A549 (cell line): ENCODE measurements around the gene PUS1. TPM values are rescaled to one million over a fixed set of nuclear protein-coding genes. Genes with fewer than 3 reads are reported as not detected.

ENCODE experiments used
- ATAC-seq, 2 experiments: fragments of 200-7000 bp in 1 of 2; fragments of >200 bp in 1 of 2; cut with Nextera tagmentation in 1 of 2; cut with Tn5 transposase in 1 of 2; 3 replicates each; pipeline versions ENCODE4 v1.8.0 to v1.9.1; 2018 to 2020; ENCODE audit warnings: mild to moderate bottlenecking in 1 of 2, moderate library complexity in 1 of 2
- CTCF ChIA-PET: fragments of 300-600 bp; sonication (Branson Sonifier 250); formaldehyde crosslinking; extraction: SDS; loops from one replicate; lab custom pipeline; 2021; ENCODE audit warnings: antibody characterized with exemption, inconsistent platforms; lab: Yijun Ruan, JAX
- POLR2A ChIA-PET: fragments of 350-600 bp; formaldehyde crosslinking; extraction: SDS; loops from one replicate; lab custom pipeline; 2021; ENCODE audit warnings: antibody characterized with exemption, inconsistent platforms; lab: Yijun Ruan, JAX
- DNase-seq, 2 experiments: peaks; one replicate each; pipeline versions ENCODE4 v3.0.0 to v3.0.0-alpha.2; 2011 to 2016; ENCODE audit warnings: low read depth in 1 of 2, low spot score in 1 of 2
- FAIRE-seq: peaks from 2 replicates; lab custom pipeline; 2011; peaks lifted over from hg19 to GRCh38; lab: Jason Lieb, UNC
- H3K27ac ChIP-seq, 2 experiments: fragments of >200 bp; sonication (Bioruptor Twin); formaldehyde crosslinking; 3 replicates each; pipeline ENCODE4 v1.5.1; 2016 to 2017
- H3K4me1 ChIP-seq: fragments of >200 bp; sonication (Bioruptor Twin); formaldehyde crosslinking; 3 replicates; pipeline ENCODE4 v1.6.1; 2016
- H3K4me2 ChIP-seq: fragments of >200 bp; sonication (Bioruptor Twin); formaldehyde crosslinking; 3 replicates; pipeline ENCODE4 v1.6.1; 2016
- H3K4me3 ChIP-seq: fragments of >200 bp; sonication (Bioruptor Twin); formaldehyde crosslinking; 3 replicates; pipeline ENCODE4 v1.5.1; 2016
- H3K9me3 ChIP-seq: fragments of >200 bp; sonication (Bioruptor Twin); formaldehyde crosslinking; 3 replicates; pipeline ENCODE4 v1.6.1; 2016
- BHLHE40 ChIP-seq: IDR thresholded peaks from 2 replicates; pipeline ENCODE4 v1.6.1; 2012; ENCODE audit warnings: low read depth, low read length, inconsistent platforms
- CBX2 ChIP-seq: fragments of 200-600 bp; sonication (generic); IDR thresholded peaks from 2 replicates; pipeline ENCODE4 v1.6.1; 2016; ENCODE audit warnings: low read depth, mild to moderate bottlenecking, borderline replicate concordance
- CEBPB ChIP-seq, 2 experiments: fragments of >200 bp in 1 of 2; sonication (Bioruptor Twin) in 1 of 2; formaldehyde crosslinking in 1 of 2; IDR thresholded peaks; 2 replicates each; pipeline ENCODE4 v1.6.1; 2012 to 2016
- EHF ChIP-seq: fragments of 250-450 bp; sonication (Bioruptor Pico); IDR thresholded peaks from 2 replicates; pipeline ENCODE4 v1.5.0; 2020; ENCODE audit warnings: mild to moderate bottlenecking
- FOSB ChIP-seq: fragments of 250-450 bp; sonication (Bioruptor Pico); IDR thresholded peaks from 2 replicates; pipeline ENCODE4 v1.5.0; 2020; ENCODE audit warnings: mild to moderate bottlenecking, moderate library complexity
- FOSL2 ChIP-seq, 2 experiments: fragments of 450-650 bp in 1 of 2; fragments of >200 bp in 1 of 2; sonication (Bioruptor Twin) in 1 of 2; formaldehyde crosslinking; IDR thresholded peaks; 2 replicates each; pipeline versions ENCODE4 v1.5.0 to v1.6.1; 2016 to 2020; ENCODE audit warnings: mild to moderate bottlenecking in 1 of 2, moderate library complexity in 1 of 2
- FOXS1 ChIP-seq: fragments of 250-450 bp; sonication (Bioruptor Pico); IDR thresholded peaks from 2 replicates; pipeline ENCODE4 v1.5.0; 2020; ENCODE audit warnings: mild to moderate bottlenecking, moderate library complexity
- HEYL ChIP-seq: fragments of 250-450 bp; sonication (Bioruptor Pico); IDR thresholded peaks from 2 replicates; pipeline ENCODE4 v1.8.0; 2021; ENCODE audit warnings: mild to moderate bottlenecking, moderate library complexity
- KDM5A ChIP-seq: fragments of 200-600 bp; sonication (generic); IDR thresholded peaks from 2 replicates; pipeline ENCODE4 v1.6.1; 2016; ENCODE audit warnings: antibody characterized with exemption, mild to moderate bottlenecking
- MAFK ChIP-seq: fragments of 450-650 bp; IDR thresholded peaks from 2 replicates; pipeline ENCODE4 v1.6.1; 2014; ENCODE audit not compliant: partially characterized antibody
- MAZ ChIP-seq: fragments of 150-350 bp; IDR thresholded peaks from 2 replicates; pipeline ENCODE4 v1.6.1; 2014; ENCODE audit warnings: antibody characterized with exemption, low read depth, low read length, borderline replicate concordance
- MYC ChIP-seq: IDR thresholded peaks from 2 replicates; pipeline ENCODE4 v1.6.1; 2012; ENCODE audit warnings: mild to moderate bottlenecking, inconsistent platforms, low read length, improper control_type of control experiment, borderline replicate concordance
- NFE2L2 ChIP-seq: fragments of 150-350 bp; conservative IDR thresholded peaks from 2 replicates; pipeline ENCODE4 v1.6.1; 2014; ENCODE audit warnings: low read length
- POLR2AphosphoS2 ChIP-seq: conservative IDR thresholded peaks from 2 replicates; pipeline ENCODE4 v1.6.1; 2012; ENCODE audit warnings: low read length, improper control_type of control experiment, inconsistent platforms
- RFX5 ChIP-seq: fragments of 450-650 bp; IDR thresholded peaks from 2 replicates; pipeline ENCODE4 v1.7.1; 2014; ENCODE audit warnings: antibody characterized with exemption, mild to moderate bottlenecking, moderate library complexity
- RNF2 ChIP-seq: fragments of 200-600 bp; sonication (generic); IDR thresholded peaks from 2 replicates; pipeline ENCODE4 v1.6.1; 2016; ENCODE audit warnings: low read depth, mild to moderate bottlenecking, antibody characterized with exemption, moderate library complexity, borderline replicate concordance
- WGBS: methylation state at CpG from one replicate; pipeline ENCODE4 v1.1.6; 2017; ENCODE audit errors: missing lambda C conversion rate; 5-methylcytosine and 5-hydroxymethylcytosine counted together
- polyA plus RNA-seq, 4 experiments: library from polyadenylated mRNA; depleted of rRNA in 3 of 4; stranded (reverse); fragments of >200 nt; fragmentation: RNase III in 1 of 4; extraction: RNeasy Plus Mini Kit Qiagen cat#74134 plus additional on column Dnase treatment in 1 of 4; gene quantifications; 2 replicates in 3 of 4; 3 replicates in 1 of 4; pipeline ENCODE4 v1.2.3, GENCODE V29; 2011 to 2017
- TF ChIP-seq, protein P1 (sequence below): fragments of 200-600 bp; sonication (generic); IDR thresholded peaks from 2 replicates; pipeline ENCODE4 v1.6.1; 2016; ENCODE audit warnings: antibody characterized with exemption, mild to moderate bottlenecking, moderate library complexity
- TF ChIP-seq, protein P2 (sequence below): fragments of 250-450 bp; sonication (Bioruptor Pico); IDR thresholded peaks from 2 replicates; pipeline ENCODE4 v1.5.0; 2021; ENCODE audit warnings: mild to moderate bottlenecking, moderate library complexity, borderline replicate concordance
- TF ChIP-seq, protein P3 (sequence below): fragments of >200 bp; sonication (Bioruptor Twin); formaldehyde crosslinking; IDR thresholded peaks from 3 replicates; pipeline ENCODE4 v1.5.1; 2016
- TF ChIP-seq, protein P4 (sequence below): fragments of >200 bp; sonication (Bioruptor Twin); formaldehyde crosslinking; IDR thresholded peaks from 2 replicates; pipeline ENCODE4 v1.6.1; 2016
- TF ChIP-seq, protein P5 (sequence below): IDR thresholded peaks from 2 replicates; pipeline ENCODE4 v1.6.1; 2012; ENCODE audit warnings: low read depth, borderline replicate concordance

PUS1 gene
- polyA plus RNA-seq, 2 of the 4 experiments (the other 2 are of a cell fraction) = 51.1 to 62.8 TPM

DNA sequence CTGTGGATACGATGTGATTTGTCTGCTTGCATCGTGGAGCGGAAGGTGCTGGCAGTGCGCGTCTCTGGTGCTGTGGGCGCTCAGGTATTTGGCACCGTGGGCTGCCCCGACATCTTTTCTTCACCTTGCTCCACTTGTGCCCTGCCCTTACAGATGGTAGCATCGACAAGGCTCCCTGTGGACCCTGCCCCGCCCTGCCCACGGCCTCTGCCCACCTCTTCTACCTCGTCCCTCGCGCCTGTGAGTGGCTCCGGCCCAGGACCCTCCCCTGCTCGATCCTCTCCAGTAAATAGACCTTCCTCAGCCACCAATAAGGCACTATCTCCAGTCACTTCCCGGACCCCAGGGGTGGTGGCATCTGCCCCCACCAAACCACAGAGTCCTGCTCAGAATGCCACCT, 57.3 kb downstream of the PUS1 start:
- Histone ChIP-seq H3K4me2 (no peak overlapping the region), H3K9me3 (no peaks in the 10 kb centered on the region), H3K4me1 (peaks cover 11% of the 10 kb centered on the region), H3K4me3 (no peak overlapping the region), H3K27ac (peak overlapping the region in 1 of 2 experiments; percentile 68; a peak in 4 of 6 replicates)
- FAIRE-seq (no peak), DNase-seq (no peak), ATAC-seq (no peak)
- POLR2A ChIA-PET = no interaction called here
- TF ChIP-seq, protein P1, sequence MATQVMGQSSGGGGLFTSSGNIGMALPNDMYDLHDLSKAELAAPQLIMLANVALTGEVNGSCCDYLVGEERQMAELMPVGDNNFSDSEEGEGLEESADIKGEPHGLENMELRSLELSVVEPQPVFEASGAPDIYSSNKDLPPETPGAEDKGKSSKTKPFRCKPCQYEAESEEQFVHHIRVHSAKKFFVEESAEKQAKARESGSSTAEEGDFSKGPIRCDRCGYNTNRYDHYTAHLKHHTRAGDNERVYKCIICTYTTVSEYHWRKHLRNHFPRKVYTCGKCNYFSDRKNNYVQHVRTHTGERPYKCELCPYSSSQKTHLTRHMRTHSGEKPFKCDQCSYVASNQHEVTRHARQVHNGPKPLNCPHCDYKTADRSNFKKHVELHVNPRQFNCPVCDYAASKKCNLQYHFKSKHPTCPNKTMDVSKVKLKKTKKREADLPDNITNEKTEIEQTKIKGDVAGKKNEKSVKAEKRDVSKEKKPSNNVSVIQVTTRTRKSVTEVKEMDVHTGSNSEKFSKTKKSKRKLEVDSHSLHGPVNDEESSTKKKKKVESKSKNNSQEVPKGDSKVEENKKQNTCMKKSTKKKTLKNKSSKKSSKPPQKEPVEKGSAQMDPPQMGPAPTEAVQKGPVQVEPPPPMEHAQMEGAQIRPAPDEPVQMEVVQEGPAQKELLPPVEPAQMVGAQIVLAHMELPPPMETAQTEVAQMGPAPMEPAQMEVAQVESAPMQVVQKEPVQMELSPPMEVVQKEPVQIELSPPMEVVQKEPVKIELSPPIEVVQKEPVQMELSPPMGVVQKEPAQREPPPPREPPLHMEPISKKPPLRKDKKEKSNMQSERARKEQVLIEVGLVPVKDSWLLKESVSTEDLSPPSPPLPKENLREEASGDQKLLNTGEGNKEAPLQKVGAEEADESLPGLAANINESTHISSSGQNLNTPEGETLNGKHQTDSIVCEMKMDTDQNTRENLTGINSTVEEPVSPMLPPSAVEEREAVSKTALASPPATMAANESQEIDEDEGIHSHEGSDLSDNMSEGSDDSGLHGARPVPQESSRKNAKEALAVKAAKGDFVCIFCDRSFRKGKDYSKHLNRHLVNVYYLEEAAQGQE = no peak
- TF ChIP-seq, protein P2, sequence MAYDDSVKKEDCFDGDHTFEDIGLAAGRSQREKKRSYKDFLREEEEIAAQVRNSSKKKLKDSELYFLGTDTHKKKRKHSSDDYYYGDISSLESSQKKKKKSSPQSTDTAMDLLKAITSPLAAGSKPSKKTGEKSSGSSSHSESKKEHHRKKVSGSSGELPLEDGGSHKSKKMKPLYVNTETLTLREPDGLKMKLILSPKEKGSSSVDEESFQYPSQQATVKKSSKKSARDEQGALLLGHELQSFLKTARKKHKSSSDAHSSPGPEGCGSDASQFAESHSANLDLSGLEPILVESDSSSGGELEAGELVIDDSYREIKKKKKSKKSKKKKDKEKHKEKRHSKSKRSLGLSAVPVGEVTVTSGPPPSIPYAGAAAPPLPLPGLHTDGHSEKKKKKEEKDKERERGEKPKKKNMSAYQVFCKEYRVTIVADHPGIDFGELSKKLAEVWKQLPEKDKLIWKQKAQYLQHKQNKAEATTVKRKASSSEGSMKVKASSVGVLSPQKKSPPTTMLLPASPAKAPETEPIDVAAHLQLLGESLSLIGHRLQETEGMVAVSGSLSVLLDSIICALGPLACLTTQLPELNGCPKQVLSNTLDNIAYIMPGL (CRISPR knock-in tag) = no peak
- TF ChIP-seq MAZ (no peak), KDM5A (no peak), RFX5 (no peak), HEYL (no peak), POLR2AphosphoS2 (no peak)
- CTCF ChIA-PET = no interaction called here
- WGBS = 94% methylated on average over 17 of the region's 17 CpGs

DNA sequence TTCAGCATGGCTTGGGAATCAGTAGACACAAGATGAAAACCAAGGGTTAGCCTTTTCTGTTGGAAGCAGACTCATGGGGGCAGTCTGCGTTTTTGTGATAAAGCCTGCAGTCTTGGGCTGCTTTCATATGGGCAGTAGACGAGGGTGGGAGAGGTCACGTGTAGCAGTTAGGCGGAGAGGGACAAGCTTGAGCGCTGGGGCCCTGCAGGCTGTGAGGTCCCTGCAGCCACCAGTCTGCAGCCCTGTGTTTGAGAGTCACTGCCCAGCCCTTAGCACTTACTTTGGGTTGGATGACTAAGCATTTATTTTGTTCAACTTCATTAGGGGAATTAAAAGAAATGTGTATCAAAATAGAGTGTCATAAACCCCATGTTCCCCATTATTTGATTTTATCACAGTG, 57.8 kb downstream of the PUS1 start:
- Histone ChIP-seq H3K4me1 (peaks cover 11% of the 10 kb centered on the region), H3K9me3 (no peaks in the 10 kb centered on the region), H3K4me2 (no peak overlapping the region), H3K4me3 (no peak overlapping the region), H3K27ac (peak overlapping the region; percentile 43 to 68; a peak in 4 of 6 replicates)
- DNase-seq = no peak
- TF ChIP-seq MYC (no peak), NFE2L2 (peak; percentile 88), BHLHE40 (no peak), POLR2AphosphoS2 (no peak), CEBPB (IDR thresholded peaks at IDR 0.05) (no peak), RNF2 (no peak), EHF (CRISPR knock-in tag) (no peak), FOXS1 (no peak), MAFK (peak; percentile 82), CBX2 (no peak), FOSL2 (IDR thresholded peaks at IDR 0.05) (no peak), FOSL2 (CRISPR knock-in tag; IDR thresholded peaks at IDR 0.05) (no peak), FOSB (CRISPR knock-in tag) (no peak)
- TF ChIP-seq, protein P2 (CRISPR knock-in tag) = no peak
- TF ChIP-seq, protein P3, sequence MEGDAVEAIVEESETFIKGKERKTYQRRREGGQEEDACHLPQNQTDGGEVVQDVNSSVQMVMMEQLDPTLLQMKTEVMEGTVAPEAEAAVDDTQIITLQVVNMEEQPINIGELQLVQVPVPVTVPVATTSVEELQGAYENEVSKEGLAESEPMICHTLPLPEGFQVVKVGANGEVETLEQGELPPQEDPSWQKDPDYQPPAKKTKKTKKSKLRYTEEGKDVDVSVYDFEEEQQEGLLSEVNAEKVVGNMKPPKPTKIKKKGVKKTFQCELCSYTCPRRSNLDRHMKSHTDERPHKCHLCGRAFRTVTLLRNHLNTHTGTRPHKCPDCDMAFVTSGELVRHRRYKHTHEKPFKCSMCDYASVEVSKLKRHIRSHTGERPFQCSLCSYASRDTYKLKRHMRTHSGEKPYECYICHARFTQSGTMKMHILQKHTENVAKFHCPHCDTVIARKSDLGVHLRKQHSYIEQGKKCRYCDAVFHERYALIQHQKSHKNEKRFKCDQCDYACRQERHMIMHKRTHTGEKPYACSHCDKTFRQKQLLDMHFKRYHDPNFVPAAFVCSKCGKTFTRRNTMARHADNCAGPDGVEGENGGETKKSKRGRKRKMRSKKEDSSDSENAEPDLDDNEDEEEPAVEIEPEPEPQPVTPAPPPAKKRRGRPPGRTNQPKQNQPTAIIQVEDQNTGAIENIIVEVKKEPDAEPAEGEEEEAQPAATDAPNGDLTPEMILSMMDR = no peak
- TF ChIP-seq, protein P4, sequence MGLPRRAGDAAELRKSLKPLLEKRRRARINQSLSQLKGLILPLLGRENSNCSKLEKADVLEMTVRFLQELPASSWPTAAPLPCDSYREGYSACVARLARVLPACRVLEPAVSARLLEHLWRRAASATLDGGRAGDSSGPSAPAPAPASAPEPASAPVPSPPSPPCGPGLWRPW = no peak
- TF ChIP-seq, protein P5, sequence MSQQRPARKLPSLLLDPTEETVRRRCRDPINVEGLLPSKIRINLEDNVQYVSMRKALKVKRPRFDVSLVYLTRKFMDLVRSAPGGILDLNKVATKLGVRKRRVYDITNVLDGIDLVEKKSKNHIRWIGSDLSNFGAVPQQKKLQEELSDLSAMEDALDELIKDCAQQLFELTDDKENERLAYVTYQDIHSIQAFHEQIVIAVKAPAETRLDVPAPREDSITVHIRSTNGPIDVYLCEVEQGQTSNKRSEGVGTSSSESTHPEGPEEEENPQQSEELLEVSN = no peak
- POLR2A ChIA-PET = no interaction called here
- WGBS = 93% methylated on average over 5 of the region's 5 CpGs
- no peak for FAIRE-seq
- CTCF ChIA-PET = interaction anchor here (3.1 kb wide), 1 partner anchor 16 kb away, joined by 13 read pairs; no protein-coding TSS in a partner anchor
- ATAC-seq = 0 out of 6 replicates have a peak, but pooled peaks of 1 of the 2 experiments have one; percentile 32
